Left ventricle myocardium inferior (tissue), 1 donor: ENCODE results near the gene DCAF8. TPM values are rescaled to one million over a fixed set of nuclear protein-coding genes. Genes with fewer than 3 reads are reported as not detected.

Source experiments
- DNase-seq: peaks from one replicate; pipeline ENCODE4 v3.0.0-alpha.2; 2020
- H3K27ac ChIP-seq: fragments of 200-600 bp; replicated peaks from 2 replicates; pipeline ENCODE4 v1.8.0; 2021
- H3K27me3 ChIP-seq: fragments of 200-600 bp; 2 replicates; pipeline ENCODE4 v1.8.0; 2021; ENCODE audit warnings: low read depth
- H3K36me3 ChIP-seq: fragments of 200-600 bp; 2 replicates; pipeline ENCODE4 v1.8.0; 2021
- H3K4me1 ChIP-seq: fragments of 200-600 bp; 2 replicates; pipeline ENCODE4 v1.8.0; 2021
- H3K4me3 ChIP-seq: fragments of 200-600 bp; 2 replicates; pipeline ENCODE4 v1.8.0; 2021; ENCODE audit warnings: mild to moderate bottlenecking, moderate library complexity
- H3K9me3 ChIP-seq: fragments of 200-600 bp; replicated peaks from 2 replicates; pipeline ENCODE4 v1.8.0; 2021
- CTCF ChIP-seq: fragments of 200-600 bp; IDR thresholded peaks from 2 replicates; pipeline ENCODE4 v1.8.0; 2021; ENCODE audit warnings: antibody characterized with exemption, mild to moderate bottlenecking, borderline replicate concordance
- intact Hi-C: fragments of 100-400 bp; cut with micrococcal nuclease; formaldehyde crosslinking; loops from one replicate; pipeline ENCODE4 v1.11.0; 2022
- total RNA-seq: library from RNA; stranded (reverse); fragmentation: NEBNext Ultra II Directional; extraction: Animal tissue kit (Norgen Biotek cat#: 25700); gene quantifications from one replicate; pipeline ENCODE4 v1.2.1, GENCODE V29; 2021
- donor health status: DM: no; HTN: yes; CAD: no; lungs with severe emphysema.

The DCAF8 gene
- total RNA-seq, 1 donor from 2014 or later, result 162 TPM

DNA sequence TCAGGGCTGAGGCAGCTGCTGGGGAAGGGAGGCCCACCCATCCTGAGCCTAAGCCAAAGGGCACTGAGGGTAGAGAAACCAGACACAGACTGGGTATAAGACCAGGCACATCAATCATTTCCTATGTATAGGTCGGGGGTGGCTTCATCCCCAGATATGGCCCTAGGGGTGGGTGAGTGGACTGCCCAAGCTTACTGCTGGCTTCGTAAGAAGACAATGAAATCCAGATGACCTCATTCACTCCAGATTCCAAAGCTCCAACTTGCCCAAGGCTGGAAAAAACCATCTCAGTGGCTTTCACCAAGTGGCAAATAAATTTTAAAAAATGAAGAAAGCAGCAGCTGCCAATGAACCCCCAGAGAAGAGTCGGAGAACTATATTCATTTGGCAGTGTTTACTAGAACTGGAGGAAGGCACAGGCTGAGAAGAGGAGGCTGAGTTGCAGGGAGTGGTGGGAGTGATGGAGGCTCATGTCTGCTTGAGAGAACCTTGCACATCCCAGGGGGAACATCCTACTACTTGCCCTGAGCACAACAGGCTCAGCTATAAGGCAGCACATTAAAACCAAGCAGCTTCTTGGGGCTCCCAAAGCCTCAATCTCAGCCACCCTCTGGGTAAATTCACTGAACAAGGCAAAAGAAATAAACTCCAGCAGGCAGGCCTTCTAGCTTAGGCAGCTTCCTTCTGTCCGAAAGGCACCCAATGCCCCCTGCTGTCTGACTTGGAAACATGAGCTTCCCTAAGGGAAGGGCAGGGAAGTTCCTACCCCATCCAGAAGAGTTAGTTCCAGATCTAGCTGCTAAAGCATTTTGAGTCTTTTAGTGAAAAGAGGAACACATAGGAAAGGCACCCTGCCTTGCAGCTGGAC, 43.1 kb downstream of the DCAF8 start:
- H3K36me3 ChIP-seq, result peaks cover 90% of the 10 kb centered on the region
- no peaks in the 10 kb centered on the region for H3K27me3 ChIP-seq
- peak overlapping the region; percentile 66 for H3K27ac ChIP-seq
- no peaks in the 10 kb centered on the region for H3K9me3 ChIP-seq
- H3K4me1 ChIP-seq, result peaks cover 60% of the 10 kb centered on the region
- H3K4me3 ChIP-seq, result no peak overlapping the region
- peak; percentile 38 for DNase-seq
- intact Hi-C loops, result no loop called here
- peak; percentile 78 for TF ChIP-seq CTCF

DNA sequence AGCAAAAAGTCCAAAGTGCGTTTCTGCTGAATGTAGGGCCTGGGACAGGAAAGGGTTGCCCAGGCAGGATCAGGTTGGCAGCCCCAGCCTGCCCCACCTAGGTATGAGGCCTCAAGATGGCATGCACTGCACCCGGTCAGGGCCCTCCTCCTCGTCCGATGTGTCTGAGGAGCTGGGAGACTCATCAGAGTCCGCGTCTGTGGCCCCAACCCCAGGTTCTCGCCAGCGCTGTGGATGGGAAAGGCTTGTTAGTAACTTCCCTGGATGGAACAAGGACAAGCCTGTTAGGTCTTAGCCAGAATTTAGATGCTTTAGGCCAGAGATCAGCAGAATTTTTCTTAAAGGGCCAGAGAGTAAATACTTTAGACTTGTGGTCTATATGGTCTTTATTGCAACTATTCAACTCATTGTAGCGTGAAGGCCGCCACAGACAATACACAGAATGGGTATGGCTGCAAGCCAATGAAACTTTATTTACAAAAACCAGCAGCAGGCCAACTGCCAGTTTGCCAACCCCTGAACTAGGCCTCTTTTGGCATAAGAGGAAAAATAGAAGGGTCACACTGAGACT, 44.8 kb downstream of the DCAF8 start:
- intact Hi-C loops, result no loop called here
- H3K36me3 ChIP-seq, result peaks cover 90% of the 10 kb centered on the region
- no peaks in the 10 kb centered on the region for H3K9me3 ChIP-seq
- no peak for TF ChIP-seq CTCF
- no peak overlapping the region for H3K4me3 ChIP-seq
- peaks cover 60% of the 10 kb centered on the region for H3K4me1 ChIP-seq
- DNase-seq, result no peak
- H3K27me3 ChIP-seq, result no peaks in the 10 kb centered on the region
- peak overlapping the region; percentile 66 for H3K27ac ChIP-seq

DNA sequence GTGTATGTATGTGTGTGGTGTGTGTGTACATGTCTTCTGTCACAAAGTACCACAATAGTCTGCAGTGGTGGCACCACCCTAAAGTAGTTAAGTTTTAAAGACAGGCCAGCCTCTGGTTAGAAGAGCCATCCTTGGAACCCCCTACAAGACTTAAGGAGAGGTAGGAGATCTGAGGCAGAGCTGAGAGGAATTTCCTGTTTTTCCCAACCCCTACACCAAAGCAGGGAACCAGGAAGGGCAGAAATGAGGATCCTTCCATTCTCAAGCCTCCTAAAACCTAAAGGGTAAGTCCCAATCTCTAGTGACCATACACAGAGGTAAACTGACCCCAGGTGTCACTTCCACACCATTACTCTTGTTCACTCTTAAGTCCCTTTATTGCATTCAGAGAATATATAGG, 46.0 kb downstream of the DCAF8 start:
- H3K4me3 ChIP-seq, result no peak overlapping the region
- H3K9me3 ChIP-seq, result no peaks in the 10 kb centered on the region
- no peak for TF ChIP-seq CTCF
- intact Hi-C loops, result no loop called here
- peaks cover 70% of the 10 kb centered on the region for H3K4me1 ChIP-seq
- no peak for DNase-seq
- H3K27me3 ChIP-seq, result no peaks in the 10 kb centered on the region
- peaks cover 90% of the 10 kb centered on the region for H3K36me3 ChIP-seq
- H3K27ac ChIP-seq, result peak overlapping the region; percentile 66

- DNase-seq, result no peak
- intact Hi-C loops, result no loop called here
- Histone ChIP-seq H3K27me3 (no peaks in the 10 kb centered on the region), H3K4me3 (no peak overlapping the region), H3K4me1 (peaks cover 72% of the 10 kb centered on the region), H3K36me3 (peaks cover 79% of the 10 kb centered on the region), H3K27ac (peak overlapping the region; percentile 66), H3K9me3 (no peaks in the 10 kb centered on the region)
- no peak for TF ChIP-seq CTCF
These were observed 47.7 kb downstream of the DCAF8 start for GRCh38 chr1:160214481-160215140.

DNA sequence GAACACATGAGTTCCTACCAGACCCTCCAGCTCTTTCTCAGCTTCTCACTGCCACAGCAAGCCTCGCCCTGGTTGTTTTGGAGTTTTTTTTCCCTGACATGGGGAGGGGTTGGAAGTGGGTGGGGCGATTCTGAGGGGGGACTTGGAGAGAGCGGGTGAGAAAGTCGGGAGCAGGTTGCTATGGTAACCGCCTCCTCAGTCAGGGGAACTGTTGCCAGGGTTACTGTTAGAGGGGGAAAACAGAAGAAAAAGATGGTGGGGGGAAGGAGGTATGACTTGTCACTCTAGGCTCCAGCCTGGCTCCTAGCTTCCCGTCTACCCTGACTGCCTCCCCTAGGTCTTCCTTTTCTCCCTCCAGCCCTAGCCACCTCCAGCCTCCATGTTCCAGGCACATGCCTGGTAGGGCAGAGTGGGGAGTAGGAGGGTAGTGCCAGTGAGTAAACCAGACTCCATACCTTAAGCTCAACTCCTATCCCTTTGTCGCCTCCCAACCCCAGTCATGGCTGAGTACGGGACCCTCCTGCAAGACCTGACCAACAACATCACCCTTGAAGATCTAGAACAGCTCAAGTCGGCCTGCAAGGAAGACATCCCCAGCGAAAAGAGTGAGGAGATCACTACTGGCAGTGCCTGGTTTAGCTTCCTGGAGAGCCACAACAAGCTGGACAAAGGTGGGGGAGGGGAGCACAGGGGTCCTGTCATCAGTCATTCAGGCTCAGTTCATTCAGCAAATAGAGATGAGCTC, 51.1 kb downstream of the DCAF8 start:
- Histone ChIP-seq H3K9me3 (no peaks in the 10 kb centered on the region), H3K27me3 (no peaks in the 10 kb centered on the region), H3K4me1 (peaks cover 72% of the 10 kb centered on the region), H3K4me3 (no peak overlapping the region), H3K27ac (peak overlapping the region; percentile 96), H3K36me3 (peaks cover 57% of the 10 kb centered on the region)
- intact Hi-C loops, result no loop called here
- no peak for DNase-seq
- no peak for TF ChIP-seq CTCF
